Measurements from ENCODE around the gene CHMP4B.

DNA sequence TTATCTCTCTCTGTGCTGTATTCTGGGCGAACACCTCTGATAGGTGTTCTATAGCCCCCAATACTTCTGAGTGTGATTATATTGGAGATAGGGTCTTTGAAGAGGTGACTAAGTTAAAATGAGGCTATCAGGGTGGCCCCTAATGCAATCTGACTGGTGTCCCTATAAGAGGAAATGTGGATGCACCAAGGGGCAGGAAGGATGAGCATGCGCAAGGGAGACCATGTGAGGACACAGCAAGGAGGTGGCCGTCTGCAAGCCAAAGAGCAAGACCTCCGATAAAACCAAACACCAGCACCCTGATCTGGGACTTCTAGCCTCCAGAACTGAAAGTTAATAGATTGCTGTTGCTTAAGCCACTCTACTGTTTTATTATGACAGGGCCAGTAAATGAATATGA, 69.2 kb downstream of the CHMP4B start:
- TF ChIP-seq, protein P1, sequence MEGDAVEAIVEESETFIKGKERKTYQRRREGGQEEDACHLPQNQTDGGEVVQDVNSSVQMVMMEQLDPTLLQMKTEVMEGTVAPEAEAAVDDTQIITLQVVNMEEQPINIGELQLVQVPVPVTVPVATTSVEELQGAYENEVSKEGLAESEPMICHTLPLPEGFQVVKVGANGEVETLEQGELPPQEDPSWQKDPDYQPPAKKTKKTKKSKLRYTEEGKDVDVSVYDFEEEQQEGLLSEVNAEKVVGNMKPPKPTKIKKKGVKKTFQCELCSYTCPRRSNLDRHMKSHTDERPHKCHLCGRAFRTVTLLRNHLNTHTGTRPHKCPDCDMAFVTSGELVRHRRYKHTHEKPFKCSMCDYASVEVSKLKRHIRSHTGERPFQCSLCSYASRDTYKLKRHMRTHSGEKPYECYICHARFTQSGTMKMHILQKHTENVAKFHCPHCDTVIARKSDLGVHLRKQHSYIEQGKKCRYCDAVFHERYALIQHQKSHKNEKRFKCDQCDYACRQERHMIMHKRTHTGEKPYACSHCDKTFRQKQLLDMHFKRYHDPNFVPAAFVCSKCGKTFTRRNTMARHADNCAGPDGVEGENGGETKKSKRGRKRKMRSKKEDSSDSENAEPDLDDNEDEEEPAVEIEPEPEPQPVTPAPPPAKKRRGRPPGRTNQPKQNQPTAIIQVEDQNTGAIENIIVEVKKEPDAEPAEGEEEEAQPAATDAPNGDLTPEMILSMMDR (IDR thresholded peaks at IDR 0.05): no peak
- no peak for TF ChIP-seq POLR2AphosphoS5 (IDR thresholded peaks at IDR 0.05)
- TF ChIP-seq POLR2A (IDR thresholded peaks at IDR 0.05): no peak

Data from sigmoid colon (tissue), 4 donors.